H1 (cell line): ENCODE measurements around the gene CASP8AP2. TPM values are rescaled to one million over a fixed set of nuclear protein-coding genes. Genes with fewer than 3 reads are reported as not detected.

Experiments used
- CTCF ChIA-PET: fragments of 300-600 bp; sonication (Branson Sonifier 250); formaldehyde crosslinking; loops from one replicate; lab custom pipeline; 2021; ENCODE audit not compliant: partially characterized antibody; lab: Charles Lee
- POLR2A ChIA-PET: fragments of 300-600 bp; sonication (Branson Sonifier 250); formaldehyde crosslinking; loops from one replicate; lab custom pipeline; 2021; ENCODE audit warnings: inconsistent platforms; ENCODE audit not compliant: partially characterized antibody; lab: Charles Lee
- DNase-seq, 2 experiments: peaks; one replicate each; pipeline versions ENCODE4 v3.0.0 to v3.0.0-alpha.2; 2010 to 2022; ENCODE audit warnings: low spot score in 2 of 2, low read depth in 1 of 2, mixed read lengths in 1 of 2
- FAIRE-seq: peaks from 2 replicates; lab custom pipeline; 2011; peaks lifted over from hg19 to GRCh38; lab: Jason Lieb, UNC
- H2AFZ ChIP-seq: 2 replicates; pipeline ENCODE4 v1.8.1; 2012; ENCODE audit warnings: low read length, inconsistent platforms
- H2AK5ac ChIP-seq: 2 replicates; pipeline ENCODE4 v1.6.1; 2013; ENCODE audit warnings: low read depth, low read length
- H2BK120ac ChIP-seq: replicated peaks from 2 replicates; pipeline ENCODE3; 2013; ENCODE audit warnings: low read depth, low read length, inconsistent platforms
- H2BK12ac ChIP-seq: 2 replicates; pipeline ENCODE4 v1.6.1; 2013; ENCODE audit warnings: low read depth, low read length
- H2BK15ac ChIP-seq: 2 replicates; pipeline ENCODE4 v1.6.1; 2013; ENCODE audit warnings: low read length
- H2BK20ac ChIP-seq: 2 replicates; pipeline ENCODE4 v1.6.1; 2013; ENCODE audit warnings: low read length
- H2BK5ac ChIP-seq: 2 replicates; pipeline ENCODE4 v1.6.1; 2013; ENCODE audit warnings: low read depth, low read length
- H3K14ac ChIP-seq: 2 replicates; pipeline ENCODE4 v1.6.1; 2013; ENCODE audit warnings: inconsistent platforms; ENCODE audit not compliant: insufficient read length
- H3K18ac ChIP-seq: 2 replicates; pipeline ENCODE4 v1.6.1; 2013; ENCODE audit warnings: low read length; ENCODE audit errors: extremely low read depth
- H3K23ac ChIP-seq: 2 replicates; pipeline ENCODE4 v1.6.1; 2013; ENCODE audit warnings: inconsistent platforms; ENCODE audit not compliant: insufficient read length
- H3K23me2 ChIP-seq: 2 replicates; pipeline ENCODE4 v1.6.1; 2013; ENCODE audit warnings: low read depth, low read length
- H3K27ac ChIP-seq: 2 replicates; pipeline ENCODE4 v1.6.1; 2011; ENCODE audit warnings: low read depth, low read length, inconsistent platforms
- H3K27me3 ChIP-seq, 4 experiments: replicated peaks in 1 of 4; 1 replicate in 1 of 4; 2 replicates in 3 of 4; pipeline versions ENCODE4 v1.6.1 to v1.8.1; 2011 to 2013; ENCODE audit warnings: low read length in 3 of 4, mild to moderate bottlenecking in 3 of 4, inconsistent platforms in 2 of 4, mixed read lengths in 2 of 4, moderate library complexity in 1 of 4; ENCODE audit not compliant: control insufficient read depth in 3 of 4, insufficient read depth in 3 of 4; ENCODE audit errors: extremely low read depth in 1 of 4
- H3K36me3 ChIP-seq, 4 experiments: 2 replicates each; pipeline versions ENCODE4 v1.6.1 to v1.8.1; 2011 to 2013; ENCODE audit warnings: mild to moderate bottlenecking in 4 of 4, low read length in 3 of 4, moderate library complexity in 2 of 4, control low read depth in 1 of 4, inconsistent platforms in 1 of 4; ENCODE audit not compliant: insufficient read depth in 4 of 4, control insufficient read depth in 2 of 4
- H3K4ac ChIP-seq: replicated peaks from 2 replicates; pipeline ENCODE3; 2013; ENCODE audit warnings: low read length, low read depth, mixed read lengths, inconsistent platforms; ENCODE audit not compliant: insufficient read length
- H3K4me1 ChIP-seq, 4 experiments: replicated peaks in 1 of 4; 1 replicate in 1 of 4; 2 replicates in 3 of 4; pipeline versions ENCODE4 v1.6.1 to v1.8.1; 2011 to 2013; ENCODE audit warnings: low read length in 3 of 4, inconsistent platforms in 2 of 4, mixed read lengths in 1 of 4; ENCODE audit not compliant: insufficient read depth in 4 of 4, control insufficient read depth in 3 of 4
- H3K4me2 ChIP-seq, 2 experiments: 2 replicates each; pipeline versions ENCODE4 v1.6.1 to v1.8.1; 2011 to 2013; ENCODE audit warnings: low read depth in 2 of 2, low read length in 2 of 2, control low read depth in 1 of 2, inconsistent platforms in 1 of 2, mild to moderate bottlenecking in 1 of 2; ENCODE audit not compliant: insufficient read depth in 1 of 2
- H3K4me3 ChIP-seq, 4 experiments: fragments of 200-600, 300-600 bp in 1 of 4; sonication (generic), shearing (Covaris generic), sonication (Bioruptor Twin) in 1 of 4; 2 replicates each; pipeline versions ENCODE4 v1.5.1 to v1.8.1; 2011 to 2016; ENCODE audit warnings: low read length in 4 of 4, low read depth in 3 of 4, control low read depth in 2 of 4, inconsistent platforms in 2 of 4, mild to moderate bottlenecking in 2 of 4, mixed read lengths in 1 of 4, moderate library complexity in 1 of 4; ENCODE audit not compliant: insufficient read depth in 2 of 4; ENCODE audit errors: extremely low read depth in 1 of 4
- H3K56ac ChIP-seq: replicated peaks from 2 replicates; pipeline ENCODE3; 2013; ENCODE audit warnings: low read depth, mild to moderate bottlenecking, mixed read lengths, low read length, inconsistent platforms; ENCODE audit not compliant: insufficient read length
- H3K79me1 ChIP-seq: 2 replicates; pipeline ENCODE4 v1.6.1; 2013; ENCODE audit warnings: low read depth, low read length, control low read depth
- H3K79me2 ChIP-seq, 2 experiments: 2 replicates each; pipeline versions ENCODE4 v1.6.1 to v1.8.1; 2012 to 2013; ENCODE audit warnings: low read length in 2 of 2, mild to moderate bottlenecking in 2 of 2, inconsistent platforms in 1 of 2; ENCODE audit not compliant: insufficient read depth in 2 of 2, control insufficient read depth in 1 of 2
- H3K9ac ChIP-seq, 4 experiments: replicated peaks in 1 of 4; 1 replicate in 1 of 4; 2 replicates in 3 of 4; pipeline versions ENCODE4 v1.6.1 to v1.8.1; 2011 to 2013; ENCODE audit warnings: low read depth in 3 of 4, low read length in 3 of 4, control low read depth in 2 of 4, mild to moderate bottlenecking in 2 of 4, moderate library complexity in 2 of 4, inconsistent platforms in 1 of 4; ENCODE audit errors: extremely low read depth in 1 of 4
- H3K9me3 ChIP-seq, 2 experiments: 2 replicates each; pipeline versions ENCODE4 v1.6.1 to v1.8.1; 2012 to 2013; ENCODE audit warnings: mild to moderate bottlenecking in 2 of 2, moderate library complexity in 2 of 2, control low read depth in 1 of 2, inconsistent platforms in 1 of 2, low read depth in 1 of 2, low read length in 1 of 2, mixed read lengths in 1 of 2; ENCODE audit not compliant: insufficient read depth in 2 of 2
- H4K20me1 ChIP-seq, 2 experiments: replicated peaks in 1 of 2; 2 replicates each; pipeline versions ENCODE3 to v1.8.1; 2011 to 2013; ENCODE audit warnings: inconsistent platforms in 2 of 2, low read length in 2 of 2, mild to moderate bottlenecking in 1 of 2; ENCODE audit not compliant: insufficient read depth in 2 of 2, control insufficient read depth in 1 of 2
- H4K5ac ChIP-seq: 2 replicates; pipeline ENCODE4 v1.6.1; 2013; ENCODE audit warnings: low read length, low read depth, mixed read lengths, inconsistent platforms; ENCODE audit not compliant: insufficient read length
- H4K8ac ChIP-seq: 2 replicates; pipeline ENCODE4 v1.8.0; 2013; ENCODE audit warnings: mild to moderate bottlenecking, moderate library complexity, low read length, inconsistent platforms; ENCODE audit not compliant: insufficient read depth; ENCODE audit errors: extremely low read depth
- H4K91ac ChIP-seq: replicated peaks from 2 replicates; pipeline ENCODE3; 2013; ENCODE audit warnings: low read length, mixed read lengths, inconsistent platforms; ENCODE audit not compliant: insufficient read length
- BRCA1 ChIP-seq: IDR thresholded peaks from 2 replicates; pipeline ENCODE4 v1.6.1; 2012; ENCODE audit warnings: low read depth, low read length, improper control_type of control experiment
- CTCF ChIP-seq, 3 experiments: IDR thresholded peaks; 1 replicate in 2 of 3; 2 replicates in 1 of 3; pipeline versions ENCODE4 v1.5.1 to v1.6.1; 2011; ENCODE audit warnings: low read length in 3 of 3, mild to moderate bottlenecking in 3 of 3, inconsistent platforms in 2 of 3, low read depth in 1 of 3, moderate library complexity in 1 of 3; ENCODE audit not compliant: insufficient read depth in 1 of 3; ENCODE audit errors: control extremely low read depth in 1 of 3
- GABPA ChIP-seq: IDR thresholded peaks from 2 replicates; pipeline ENCODE4 v1.6.1; 2011; ENCODE audit warnings: mild to moderate bottlenecking, low read length, moderate library complexity, borderline replicate concordance; ENCODE audit not compliant: insufficient read depth
- MAFK ChIP-seq: IDR thresholded peaks from 2 replicates; pipeline ENCODE4 v1.6.1; 2012; ENCODE audit warnings: low read depth, mild to moderate bottlenecking, improper control_type of control experiment, low read length
- RBBP5 ChIP-seq: IDR thresholded peaks from 2 replicates; pipeline ENCODE4 v1.7.1; 2012; ENCODE audit warnings: low read depth, mild to moderate bottlenecking, inconsistent platforms, low read length, moderate library complexity, borderline replicate concordance
- WGBS, 2 experiments: shearing (Covaris generic) in 1 of 2; methylation state at CpG; one replicate each; pipeline versions ENCODE4 v1.1.6 to v1.1.7; 2013 to 2015; ENCODE audit warnings: low lambda C conversion rate in 2 of 2, mixed read lengths in 2 of 2, inconsistent platforms in 1 of 2, low coverage in 1 of 2, missing lambda C conversion rate in 1 of 2; ENCODE audit not compliant: insufficient replicate concordance in 2 of 2, insufficient coverage in 1 of 2, insufficient read length in 1 of 2; ENCODE audit errors: extremely low coverage in 1 of 2, missing lambda C conversion rate in 1 of 2; 5-methylcytosine and 5-hydroxymethylcytosine counted together
- polyA plus RNA-seq, 7 experiments: library from polyadenylated mRNA; depleted of rRNA in 3 of 7; stranded (reverse) in 5 of 7; unstranded in 2 of 7; fragments of >200 nt in 5 of 7; fragments of 200-250 nt in 2 of 7; gene quantifications; 1 replicate in 5 of 7; 2 replicates in 1 of 7; 4 replicates in 1 of 7; pipeline versions ENCODE4 v1.2.1 to v1.2.3, GENCODE V29; 2011 to 2013; ENCODE audit warnings: missing spikeins in 2 of 7, mixed read lengths in 2 of 7
- total RNA-seq: library from RNA; stranded (reverse); fragmentation: NEBNext Ultra II Directional; extraction: Animal tissue kit (Norgen Biotek cat#: 25700); gene quantifications from 2 replicates; pipeline ENCODE4 v1.2.1, GENCODE V29; 2021

Gene CASP8AP2
- total and polyA plus RNA-seq, 2 of the 8 experiments (the other 6 are each of a cell fraction or from before 2014, with no cell fraction given): 6.9 to 32.1 TPM

GRCh38 chr6:89836639-89837222, 7.1 kb downstream of the CASP8AP2 start:
- no peak overlapping the region for H2BK12ac ChIP-seq
- H2BK120ac ChIP-seq: no peak overlapping the region
- H3K79me2 ChIP-seq: peaks cover 0 to 78% of the 10 kb centered on the region in 2 experiments; a peak in 2 of 4 replicates
- peaks cover 4 to 61% (median 13%) of the 10 kb centered on the region in 4 experiments; a peak in 6 of 8 replicates for H3K36me3 ChIP-seq
- H3K4me2 ChIP-seq: no peak overlapping the region
- no peak overlapping the region for H2AK5ac ChIP-seq
- H2BK5ac ChIP-seq: no peak overlapping the region
- 93% methylated on average over 8 of the region's 8 CpGs; no CpG with 5 or more reads in 1 of the 2 experiments for WGBS, 2 experiments
- no peak overlapping the region for H3K14ac ChIP-seq
- H3K4me1 ChIP-seq: no peaks in the 10 kb centered on the region; a peak in 1 of 7 replicates
- no peaks in the 10 kb centered on the region for H3K27me3 ChIP-seq
- no peak overlapping the region for H3K9ac ChIP-seq
- no peak overlapping the region for H2AFZ ChIP-seq
- TF ChIP-seq RBBP5 (no peak), BRCA1 (no peak), CTCF (IDR thresholded peaks at IDR 0.05; ENCODE audit: control extremely low read depth in 1 of 3, insufficient read depth in 1 of 3, low read depth in 1 of 3, low read length in 3 of 3) (no peak), MAFK (no peak), GABPA (no peak)
- no peak overlapping the region for H4K8ac ChIP-seq
- H4K20me1 ChIP-seq: peaks cover 2 to 4% of the 10 kb centered on the region in 2 experiments
- H3K18ac ChIP-seq: no peak overlapping the region
- POLR2A ChIA-PET: interaction anchor here (1.0 kb wide), 1 partner anchor 11 kb away, joined by 4 read pairs; no protein-coding TSS in a partner anchor
- H3K9me3 ChIP-seq: no peaks in the 10 kb centered on the region
- no peak overlapping the region for H3K56ac ChIP-seq
- no peak overlapping the region for H3K4ac ChIP-seq
- FAIRE-seq (no peak), DNase-seq (no peak)
- no peak overlapping the region for H3K23ac ChIP-seq
- H3K27ac ChIP-seq: no peak overlapping the region
- no peaks in the 10 kb centered on the region for H3K23me2 ChIP-seq
- H3K4me3 ChIP-seq: no peak overlapping the region
- no peak overlapping the region for H2BK15ac ChIP-seq
- CTCF ChIA-PET: interaction anchor here (0.8 to 1.1 kb wide), 3 partner anchors 9 to 76 kb away, joined by 3 read pairs; partner anchors contain the start of gene MDN1
- H3K79me1 ChIP-seq: peaks cover 2% of the 10 kb centered on the region; the same call in 1 of the 2 replicates
- H2BK20ac ChIP-seq: no peak overlapping the region
- no peak overlapping the region for H4K5ac ChIP-seq
- H4K91ac ChIP-seq: no peak overlapping the region
